22Rv1 (cell line): ENCODE measurements around the gene PTDSS2.

ENCODE experiments used
- CTCF ChIP-seq: fragments of 450-650 bp; IDR thresholded peaks from 2 replicates; pipeline ENCODE4 v1.5.1; 2017; ENCODE audit warnings: mild to moderate bottlenecking
- ZFX ChIP-seq: fragments of 450-650 bp; IDR thresholded peaks from 2 replicates; pipeline ENCODE4 v1.6.1; 2017; ENCODE audit warnings: antibody characterized with exemption, borderline replicate concordance

- TF ChIP-seq CTCF, result no peak
- no peak for TF ChIP-seq ZFX
Observed at GRCh38 chr11:539971-540481, 89.9 kb downstream of the PTDSS2 start.
